ENCODE results near the gene SND1.

SND1 gene

GRCh38 chr7:128110641-128111364 lies 458.8 kb downstream of the SND1 start:
- no peak for DNase-seq

DNA sequence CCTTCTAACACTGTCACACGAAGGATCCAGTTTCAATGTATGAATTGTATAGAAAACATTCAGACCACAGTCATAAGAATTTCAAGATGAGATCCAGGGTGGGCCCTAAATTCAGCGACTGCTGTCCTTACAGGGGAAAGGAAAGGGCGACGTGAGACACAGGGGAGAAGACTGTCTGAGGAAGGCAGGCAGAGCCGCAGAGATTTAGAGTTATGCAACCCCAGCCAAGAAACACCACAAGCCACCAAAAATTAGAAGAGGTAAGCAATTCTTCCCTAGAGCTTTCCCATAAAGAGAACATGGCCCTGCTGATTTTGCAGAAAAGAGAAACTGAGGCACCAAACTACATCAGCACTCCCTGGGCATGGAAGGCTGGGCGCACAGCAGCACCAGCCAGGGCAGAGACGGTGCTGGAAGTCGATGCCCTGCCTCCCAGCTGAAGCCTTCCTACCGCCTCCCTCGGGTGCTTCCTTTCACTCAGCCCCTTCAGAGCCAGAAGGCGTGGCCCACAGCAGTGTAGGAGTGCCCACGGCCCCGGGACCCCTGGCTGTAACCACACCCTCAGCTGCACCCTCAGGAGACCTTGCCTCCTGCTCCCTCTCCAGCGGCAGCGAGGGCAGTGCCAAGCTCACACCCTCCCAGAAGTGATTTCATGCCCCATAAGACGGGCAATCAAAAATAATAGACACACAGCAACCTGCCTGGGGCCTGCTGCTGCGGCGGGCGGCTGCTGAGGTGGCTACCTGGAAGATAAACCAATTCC lies 460.2 kb downstream of the SND1 start:
- no peak for DNase-seq

DNA sequence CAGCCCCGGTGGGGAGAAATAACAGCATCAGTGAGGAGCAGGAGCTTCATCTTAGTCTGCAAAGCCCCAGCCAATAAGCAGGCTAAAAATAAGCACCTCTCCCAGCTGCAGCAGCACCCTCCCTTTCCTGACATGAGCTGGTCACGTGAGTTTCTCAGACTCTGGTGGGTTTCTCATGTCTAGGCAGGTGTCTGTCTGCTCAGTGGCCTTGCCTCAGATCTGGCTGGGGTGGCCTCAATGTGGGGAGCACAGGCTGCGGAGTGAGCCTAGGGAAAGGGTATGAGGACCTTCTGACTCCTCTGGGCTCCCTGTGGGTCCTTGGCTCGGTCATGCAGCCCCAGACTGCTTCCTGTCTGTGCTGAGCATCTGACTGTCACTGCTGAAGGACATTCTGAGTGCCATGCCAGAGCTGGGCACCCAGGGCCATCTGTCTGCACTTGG lies 460.8 kb downstream of the SND1 start:
- DNase-seq = no peak

DNA sequence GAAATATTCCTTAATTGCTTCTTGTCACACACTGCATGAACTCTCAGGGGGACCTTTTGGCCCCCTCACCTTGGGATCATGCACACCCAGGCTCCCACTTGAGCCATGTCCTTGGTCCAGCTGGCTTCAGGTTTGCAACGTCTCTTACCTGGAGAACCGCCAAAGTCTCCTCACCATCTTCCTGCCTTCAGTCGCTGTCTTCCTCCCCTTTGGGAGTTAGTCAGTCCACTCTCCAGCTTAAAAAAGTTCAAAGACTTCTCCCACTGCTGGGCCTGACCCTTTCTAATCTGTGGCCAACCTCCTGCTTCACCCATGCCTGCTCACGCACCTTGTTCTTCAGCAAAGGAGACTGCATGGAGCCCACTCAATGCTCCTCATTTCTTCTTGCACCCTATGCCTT lies 461.8 kb downstream of the SND1 start:
- no peak for DNase-seq

DNA sequence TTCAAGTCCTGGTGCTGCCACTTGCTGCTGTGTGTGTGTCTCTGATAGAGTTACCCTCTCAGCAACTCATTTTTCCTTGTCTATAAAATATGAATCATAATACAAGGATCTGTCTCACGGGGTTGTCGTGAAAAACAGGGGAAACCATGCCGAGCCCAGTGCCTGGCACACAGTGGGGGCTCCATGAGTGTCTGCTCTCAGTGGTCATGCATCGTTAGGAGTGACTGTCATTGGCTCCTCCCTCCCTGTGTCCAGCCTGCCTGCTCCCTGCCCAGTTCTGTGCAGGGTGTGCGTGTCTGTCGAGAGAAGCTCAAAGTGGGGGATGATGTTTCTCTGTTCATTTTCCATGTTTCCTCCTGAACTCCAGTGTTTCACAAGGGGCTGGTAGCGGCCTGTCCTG lies 462.8 kb downstream of the SND1 start:
- no peak for DNase-seq

GRCh38 chr7:128115336-128115820 lies 463.4 kb downstream of the SND1 start:
- no peak for DNase-seq

DNA sequence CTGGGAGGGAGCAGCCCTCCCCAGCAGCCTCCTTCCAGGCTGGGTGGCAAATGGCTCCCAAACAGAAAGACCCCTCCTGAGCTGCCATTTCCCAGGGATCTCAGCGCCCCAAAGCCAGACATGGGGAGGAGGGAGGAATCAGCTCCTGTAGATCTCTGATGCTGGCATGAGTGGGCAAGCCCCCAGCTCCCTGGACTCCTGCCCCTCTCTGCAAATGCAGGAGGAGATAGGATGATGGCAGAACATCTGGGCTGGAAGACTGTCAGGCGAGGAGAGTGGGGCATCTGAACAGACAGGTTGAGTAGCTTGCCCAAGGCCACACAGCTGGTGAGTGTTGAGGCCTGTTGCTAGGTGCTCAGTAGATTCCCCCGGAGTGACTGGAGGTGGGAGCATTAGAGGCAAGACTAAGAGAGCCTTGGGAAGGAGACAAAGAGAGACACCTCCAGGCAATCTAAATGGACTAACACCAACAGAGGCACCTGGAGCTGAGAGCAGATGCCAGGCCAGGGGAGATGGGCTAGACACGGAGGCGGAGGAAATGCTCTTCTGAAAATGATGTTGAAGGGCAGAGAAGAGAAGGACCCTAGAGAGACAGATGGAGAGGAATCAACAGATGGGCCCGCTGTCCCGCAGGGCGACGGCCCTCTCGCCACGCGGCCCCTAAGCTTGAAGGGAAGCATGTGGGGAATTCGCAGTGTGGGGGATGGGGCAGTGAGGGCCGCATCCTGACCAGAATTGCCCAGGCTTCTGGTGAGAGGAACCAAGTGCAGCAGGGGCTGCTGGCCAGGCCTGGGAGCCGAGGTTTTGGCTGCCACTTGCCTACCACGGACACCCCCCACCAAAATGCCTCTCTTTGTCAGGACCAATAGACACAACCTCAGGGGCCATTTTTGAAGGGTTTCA lies 464.1 kb downstream of the SND1 start:
- no peak for DNase-seq

- DNase-seq = no peak
Measured at GRCh38 chr7:128116740-128117139, 464.7 kb downstream of the SND1 start.

DNA sequence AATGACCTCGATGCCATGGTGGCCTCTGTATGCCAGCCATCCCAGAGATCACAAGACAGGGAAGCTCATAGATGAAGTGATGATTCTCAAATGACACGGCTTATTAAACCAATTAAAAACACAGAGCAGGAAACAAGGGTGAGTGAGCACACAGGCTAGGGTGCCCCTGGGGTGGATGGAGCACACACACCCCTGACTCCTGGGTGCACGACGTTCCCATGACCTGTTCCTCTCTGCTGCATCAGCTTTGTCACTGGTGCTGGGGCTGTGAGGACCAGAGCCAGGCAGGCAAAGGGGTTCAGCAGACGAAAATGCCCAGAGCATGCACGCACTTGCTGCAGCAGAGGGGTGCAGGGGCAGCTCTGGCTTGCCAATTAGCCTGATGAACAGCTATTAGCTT lies 465.7 kb downstream of the SND1 start:
- DNase-seq = no peak

GRCh38 chr7:128119036-128119435 lies 467.0 kb downstream of the SND1 start:
- DNase-seq = no peak

DNA sequence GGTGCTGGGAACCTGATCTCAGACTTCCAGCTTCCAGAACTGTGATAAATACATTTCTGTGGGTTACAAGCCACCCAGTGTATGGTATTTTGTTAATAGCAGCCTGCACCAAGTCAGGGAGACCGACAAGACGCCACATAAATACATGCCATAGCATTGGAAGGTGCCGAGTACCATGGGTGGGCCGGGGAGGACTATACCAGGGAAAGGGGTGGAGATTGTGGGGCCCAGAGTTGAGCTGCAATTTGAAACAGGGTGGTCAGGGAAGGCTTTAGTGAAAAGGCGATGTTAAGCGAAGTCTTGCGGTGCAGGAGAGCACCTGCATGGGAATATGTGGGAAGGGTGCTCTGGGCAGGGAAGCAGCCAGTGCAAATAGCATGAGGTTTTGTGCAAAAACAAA lies 468.1 kb downstream of the SND1 start:
- no peak for DNase-seq

- DNase-seq = no peak
Measured at GRCh38 chr7:128120976-128121490, 469.0 kb downstream of the SND1 start.

- no peak for DNase-seq
Measured at GRCh38 chr7:128121711-128122530, 469.9 kb downstream of the SND1 start.

DNA sequence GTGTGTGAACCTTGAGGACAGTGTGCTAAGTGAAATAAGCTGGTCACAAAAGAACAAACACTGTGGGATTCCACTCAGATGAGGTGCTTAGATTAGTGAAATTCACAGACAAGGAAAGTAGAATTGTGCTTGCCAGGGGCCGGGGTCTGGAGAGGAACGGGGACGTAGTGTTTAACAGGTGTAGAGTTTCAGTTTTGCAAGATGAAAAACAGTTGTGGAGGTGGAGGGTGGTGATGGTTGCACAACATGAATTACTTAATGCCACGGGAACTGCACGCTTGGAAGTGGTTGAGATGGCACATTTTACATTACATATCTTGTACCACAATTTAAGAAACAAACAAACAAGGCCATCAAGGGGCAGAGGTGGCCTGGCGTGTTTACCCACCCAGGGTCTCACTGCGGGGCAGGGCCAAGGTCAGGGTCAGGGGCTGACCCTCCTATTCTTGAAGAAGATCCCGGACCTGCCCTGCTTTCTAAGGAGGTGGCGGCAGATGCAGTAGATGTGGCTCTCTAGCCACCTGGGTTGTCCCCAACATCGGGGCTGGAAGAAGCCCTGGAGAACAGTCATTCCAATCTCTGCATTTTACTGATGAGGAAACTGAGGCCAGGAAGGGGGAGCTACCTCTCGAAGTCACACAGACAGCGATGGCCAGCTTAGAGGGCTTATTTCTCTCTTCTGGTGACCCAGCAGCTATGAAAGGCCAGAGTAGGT lies 470.7 kb downstream of the SND1 start:
- no peak for DNase-seq

GRCh38 chr7:128123291-128124037 lies 471.5 kb downstream of the SND1 start:
- no peak for DNase-seq

DNA sequence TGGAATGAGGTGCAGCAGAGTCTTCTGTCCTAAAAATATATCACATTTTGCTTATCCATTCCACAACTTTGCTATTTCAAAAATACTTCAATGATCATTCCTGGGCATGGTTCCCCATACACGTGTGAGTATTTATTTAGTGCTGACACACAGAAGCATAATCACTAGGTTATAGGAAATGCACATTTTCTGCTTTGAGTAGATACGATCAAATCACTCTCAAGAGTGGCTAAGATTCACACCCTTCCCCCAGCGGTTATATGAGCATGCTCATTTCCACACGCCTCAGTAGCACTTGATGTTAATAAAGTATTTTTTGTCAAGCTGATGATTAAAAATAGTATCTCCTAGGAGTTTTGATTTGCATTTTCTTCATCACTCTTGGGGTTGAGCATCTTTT lies 472.8 kb downstream of the SND1 start:
- no peak for DNase-seq

- DNase-seq = no peak
Measured at GRCh38 chr7:128125816-128126215, 473.8 kb downstream of the SND1 start.

DNA sequence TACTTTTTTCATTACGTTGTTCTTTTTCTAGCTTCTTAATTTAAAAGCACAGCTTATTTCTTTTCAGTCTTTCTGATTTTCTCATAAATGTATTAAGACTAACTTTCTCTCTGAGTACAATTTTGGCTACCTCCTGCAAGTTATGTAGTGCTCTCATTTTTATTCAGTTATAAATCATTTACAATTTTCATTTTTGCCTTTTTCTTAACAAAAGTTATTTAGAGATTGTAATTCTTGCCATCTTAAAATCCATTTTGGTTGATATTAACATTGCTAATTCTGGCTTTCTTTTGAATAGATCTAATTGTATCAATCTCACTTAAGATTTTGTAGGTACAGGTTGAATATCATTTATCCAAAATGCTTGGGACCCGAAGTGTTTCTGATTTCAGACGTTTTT lies 476.4 kb downstream of the SND1 start:
- no peak for DNase-seq

- no peak for DNase-seq
Measured at GRCh38 chr7:128129224-128129864, 477.4 kb downstream of the SND1 start.

GRCh38 chr7:128131115-128131514 lies 479.1 kb downstream of the SND1 start:
- no peak for DNase-seq
